Activated T-cell treated with anti-CD3 and anti-CD28 coated beads, Interleukin-2, amount 50 U/mL, for 4 hours (primary cell): ENCODE data around the gene UBALD2. TPM values are rescaled to one million over a fixed set of nuclear protein-coding genes. Genes with fewer than 3 reads are reported as not detected.

ENCODE experiments used
- ATAC-seq, 2 donors: fragments of 200-7000 bp; cut with Tn5 transposase; one replicate each; pipeline ENCODE4 v1.10.0; 2021
- DNase-seq: peaks from one replicate; pipeline ENCODE4 v3.0.0-alpha.2; 2020
- H3K27me3 Mint-ChIP-seq: one replicate; pipeline ENCODE4 v1.8.0; 2021; ENCODE audit warnings: low read depth, mixed read lengths
- H3K36me3 Mint-ChIP-seq: one replicate; pipeline ENCODE4 v1.8.0; 2022; ENCODE audit warnings: mixed read lengths; ENCODE audit not compliant: insufficient read depth
- H3K4me1 Mint-ChIP-seq: one replicate; pipeline ENCODE4 v1.8.0; 2021; ENCODE audit warnings: low read depth, mixed read lengths
- H3K4me3 Mint-ChIP-seq: one replicate; pipeline ENCODE4 v1.8.0; 2021; ENCODE audit warnings: mild to moderate bottlenecking, moderate library complexity, mixed read lengths
- H3K9me3 Mint-ChIP-seq: one replicate; pipeline ENCODE4 v1.8.0; 2021; ENCODE audit warnings: mixed read lengths
- total RNA-seq, 3 donors: library from RNA; stranded (reverse); gene quantifications; one replicate each; pipeline ENCODE4 v1.2.1, GENCODE V29; 2021

UBALD2 gene
- total RNA-seq, 3 donors from 2014 or later, result 162 to 196 (median 186) TPM

DNA sequence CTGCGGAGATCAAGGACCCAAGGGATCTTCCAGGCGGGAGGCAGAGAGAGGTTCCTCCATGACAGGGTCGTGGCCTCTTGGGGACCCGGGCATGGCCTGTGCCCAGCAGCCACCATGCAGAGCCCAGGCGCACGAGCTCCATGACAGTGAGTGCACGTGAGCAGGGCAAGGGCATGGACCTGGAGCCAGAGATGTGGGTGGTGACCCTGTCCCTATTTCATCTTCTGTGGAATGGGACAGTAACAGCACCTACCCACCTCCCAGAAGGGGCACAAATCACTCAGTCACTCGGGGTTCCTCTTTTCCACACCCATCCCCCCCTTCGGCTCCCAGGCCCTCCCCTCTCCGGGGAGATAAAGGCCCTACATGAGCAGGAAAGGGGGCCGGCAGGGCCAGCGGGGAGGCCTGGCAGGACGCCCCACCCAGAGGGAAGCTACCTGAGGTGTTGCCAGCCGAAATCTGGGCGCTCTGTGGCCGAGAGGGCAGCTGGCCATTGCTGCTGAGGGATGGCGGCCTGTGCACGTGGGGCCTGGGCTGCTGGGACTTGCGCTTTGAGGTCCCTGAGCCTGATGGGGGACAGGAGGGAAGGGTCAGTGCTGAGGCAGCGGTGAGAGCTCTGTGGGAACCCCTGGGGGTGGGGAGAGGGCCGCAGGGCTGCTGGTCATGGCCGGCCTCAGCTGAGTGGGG lies 10.4 kb downstream of the UBALD2 start:
- Mint-ChIP-seq H3K4me3 (no peak overlapping the region), H3K36me3 (no peaks in the 10 kb centered on the region), H3K4me1 (peaks cover 49% of the 10 kb centered on the region), H3K9me3 (no peaks in the 10 kb centered on the region), H3K27me3 (no peaks in the 10 kb centered on the region)
- ATAC-seq (no peak), DNase-seq (no peak)

- H3K4me3 Mint-ChIP-seq, result no peak overlapping the region
- DNase-seq (no peak), ATAC-seq (no peak)
- peaks cover 45% of the 10 kb centered on the region for H3K4me1 Mint-ChIP-seq
- no peaks in the 10 kb centered on the region for H3K27me3 Mint-ChIP-seq
- no peaks in the 10 kb centered on the region for H3K9me3 Mint-ChIP-seq
- no peaks in the 10 kb centered on the region for H3K36me3 Mint-ChIP-seq
These were observed 10.9 kb downstream of the UBALD2 start for GRCh38 chr17:76276069-76276431.

GRCh38 chr17:76276461-76277299 lies 11.5 kb downstream of the UBALD2 start:
- Mint-ChIP-seq H3K36me3 (no peaks in the 10 kb centered on the region), H3K9me3 (no peaks in the 10 kb centered on the region), H3K4me3 (no peak overlapping the region), H3K4me1 (peaks cover 38% of the 10 kb centered on the region), H3K27me3 (no peaks in the 10 kb centered on the region)
- DNase-seq (no peak), ATAC-seq (no peak)

DNA sequence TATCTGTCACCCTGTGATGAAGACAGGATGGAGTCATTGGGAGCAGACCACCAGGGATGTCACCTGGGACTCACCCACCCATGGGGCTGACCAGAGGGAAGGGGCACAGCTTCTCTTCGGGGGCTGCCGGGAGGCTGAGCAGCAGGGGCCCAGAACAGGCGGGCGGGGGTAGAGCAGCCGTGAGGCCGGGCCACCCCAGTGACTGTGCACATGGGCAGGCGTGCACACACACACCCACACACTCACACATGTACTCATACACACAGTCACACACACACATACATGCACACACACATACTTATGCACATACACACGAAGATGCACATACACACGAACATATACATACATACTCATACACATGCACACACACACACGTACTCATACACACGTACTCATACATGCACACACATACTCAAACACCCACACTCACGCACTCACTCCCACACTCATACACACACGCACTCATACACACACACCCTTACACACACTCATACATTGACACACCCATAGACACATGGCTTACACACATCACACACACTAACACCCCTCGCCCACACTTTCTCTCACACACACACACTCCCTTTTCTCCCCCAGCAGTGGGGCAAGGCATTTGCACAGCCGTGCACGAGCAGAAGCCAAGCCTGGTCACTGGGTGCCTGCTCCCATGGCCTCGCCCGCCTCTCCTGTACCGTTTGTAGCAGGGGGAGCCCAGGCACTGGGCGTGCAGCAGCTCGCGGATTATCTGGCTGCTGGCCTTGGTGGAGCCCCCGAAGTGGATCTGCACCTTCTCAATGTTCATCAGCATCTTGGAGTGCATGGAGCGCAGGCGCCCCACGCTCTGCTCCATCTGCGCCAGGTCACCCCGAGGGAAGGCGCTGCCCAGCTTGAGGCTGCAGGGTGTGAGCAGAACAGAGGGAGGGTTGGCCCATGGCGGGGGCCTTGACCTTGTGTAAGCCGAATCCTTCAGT lies 12.4 kb downstream of the UBALD2 start:
- Mint-ChIP-seq H3K9me3 (no peaks in the 10 kb centered on the region), H3K4me1 (peaks cover 37% of the 10 kb centered on the region), H3K36me3 (no peaks in the 10 kb centered on the region), H3K4me3 (no peak overlapping the region), H3K27me3 (no peaks in the 10 kb centered on the region)
- DNase-seq (no peak), ATAC-seq (no peak)

- H3K36me3 Mint-ChIP-seq, result no peaks in the 10 kb centered on the region
- ATAC-seq, result no peak
- no peak overlapping the region for H3K4me3 Mint-ChIP-seq
- no peaks in the 10 kb centered on the region for H3K9me3 Mint-ChIP-seq
- peaks cover 29% of the 10 kb centered on the region for H3K4me1 Mint-ChIP-seq
- no peak for DNase-seq
- H3K27me3 Mint-ChIP-seq, result no peaks in the 10 kb centered on the region
These were observed 13.2 kb downstream of the UBALD2 start for GRCh38 chr17:76278268-76278908.

- H3K36me3 Mint-ChIP-seq, result no peaks in the 10 kb centered on the region
- H3K4me3 Mint-ChIP-seq, result no peak overlapping the region
- no peaks in the 10 kb centered on the region for H3K9me3 Mint-ChIP-seq
- H3K4me1 Mint-ChIP-seq, result peaks cover 22% of the 10 kb centered on the region
- no peaks in the 10 kb centered on the region for H3K27me3 Mint-ChIP-seq
- ATAC-seq (peak; percentile 81 to 86), DNase-seq (peak; percentile 89)
These were observed 14.0 kb downstream of the UBALD2 start for GRCh38 chr17:76278952-76279741.

- Mint-ChIP-seq H3K9me3 (no peaks in the 10 kb centered on the region), H3K36me3 (no peaks in the 10 kb centered on the region), H3K4me1 (peaks cover 18% of the 10 kb centered on the region), H3K4me3 (no peak overlapping the region), H3K27me3 (no peaks in the 10 kb centered on the region)
- DNase-seq (no peak), ATAC-seq (no peak)
These were observed 14.7 kb downstream of the UBALD2 start for GRCh38 chr17:76279742-76280287.

DNA sequence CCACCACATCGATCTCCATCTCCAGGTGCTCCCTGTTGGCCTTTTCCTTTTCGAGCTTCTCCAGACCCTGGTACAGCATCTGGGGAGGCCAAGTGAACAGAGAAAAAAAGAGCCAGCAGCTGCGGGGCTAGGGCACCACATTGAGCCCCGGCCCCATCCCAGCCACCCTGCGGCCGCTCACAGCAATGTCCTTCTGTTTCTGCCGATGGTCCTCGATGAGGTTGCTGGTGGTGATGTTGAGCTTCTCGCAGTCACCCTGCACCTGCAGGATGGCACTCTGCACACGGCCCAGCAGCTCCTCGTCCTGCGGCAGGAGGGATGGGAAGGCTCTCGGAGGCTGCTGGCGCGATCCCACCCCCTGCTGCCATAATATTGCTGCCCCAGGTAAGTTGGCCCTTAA lies 15.5 kb downstream of the UBALD2 start:
- ATAC-seq, result no peak
- Mint-ChIP-seq H3K4me1 (peaks cover 16% of the 10 kb centered on the region), H3K36me3 (no peaks in the 10 kb centered on the region), H3K4me3 (no peak overlapping the region), H3K27me3 (no peaks in the 10 kb centered on the region), H3K9me3 (no peaks in the 10 kb centered on the region)
- no peak for DNase-seq

DNA sequence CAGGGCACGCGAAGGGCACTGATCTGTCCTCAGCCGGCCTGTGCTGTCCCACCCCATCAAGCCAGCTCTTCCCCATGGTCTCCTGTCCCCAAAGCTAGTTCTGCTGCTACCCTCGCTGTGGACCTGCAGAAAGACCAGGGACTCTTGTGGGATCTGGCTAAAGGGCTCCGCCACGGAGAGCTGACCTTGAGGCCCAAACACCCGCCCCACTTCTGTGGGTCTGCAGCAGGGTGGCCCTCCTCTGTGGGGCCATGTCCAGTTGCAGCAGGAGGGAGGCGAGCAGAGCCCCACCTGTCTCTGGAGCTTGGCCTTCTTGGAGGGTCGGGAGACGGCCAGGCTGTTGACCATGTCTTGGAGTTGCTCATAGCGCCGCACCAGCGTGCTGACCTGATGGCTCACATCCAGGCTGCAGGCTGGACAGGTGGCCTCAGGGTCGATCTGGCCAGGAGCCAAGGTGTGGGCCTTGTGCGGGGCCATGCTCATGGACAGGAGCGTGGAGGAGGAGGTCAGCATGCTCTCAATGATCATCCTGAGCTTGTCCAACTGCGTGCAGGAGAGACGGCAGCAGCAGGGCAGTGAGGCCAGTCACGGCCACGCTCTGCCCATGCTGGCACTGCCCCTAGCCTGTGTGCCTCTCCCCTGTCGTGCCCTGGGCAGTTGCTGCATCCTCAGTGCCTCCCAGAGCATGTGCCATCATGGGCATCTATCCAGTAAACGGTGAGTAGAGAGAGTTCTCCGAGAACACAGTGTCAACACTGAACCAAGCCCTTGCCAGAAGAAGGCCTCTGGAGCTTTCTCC lies 16.6 kb downstream of the UBALD2 start:
- Mint-ChIP-seq H3K9me3 (no peaks in the 10 kb centered on the region), H3K4me3 (no peak overlapping the region), H3K4me1 (peaks cover 10% of the 10 kb centered on the region), H3K27me3 (no peaks in the 10 kb centered on the region), H3K36me3 (no peaks in the 10 kb centered on the region)
- no peak for DNase-seq
- ATAC-seq, result no peak

GRCh38 chr17:76292567-76292966 lies 27.4 kb downstream of the UBALD2 start:
- no peaks in the 10 kb centered on the region for H3K9me3 Mint-ChIP-seq
- no peak overlapping the region for H3K4me3 Mint-ChIP-seq
- no peak for ATAC-seq
- DNase-seq, result no peak
- no peaks in the 10 kb centered on the region for H3K27me3 Mint-ChIP-seq
- H3K36me3 Mint-ChIP-seq, result peaks cover 6% of the 10 kb centered on the region
- H3K4me1 Mint-ChIP-seq, result no peaks in the 10 kb centered on the region

GRCh38 chr17:76293106-76293505 lies 28.0 kb downstream of the UBALD2 start:
- Mint-ChIP-seq H3K9me3 (no peaks in the 10 kb centered on the region), H3K27me3 (no peaks in the 10 kb centered on the region), H3K4me1 (no peaks in the 10 kb centered on the region), H3K36me3 (peaks cover 6% of the 10 kb centered on the region), H3K4me3 (no peak overlapping the region)
- DNase-seq (no peak), ATAC-seq (no peak)

DNA sequence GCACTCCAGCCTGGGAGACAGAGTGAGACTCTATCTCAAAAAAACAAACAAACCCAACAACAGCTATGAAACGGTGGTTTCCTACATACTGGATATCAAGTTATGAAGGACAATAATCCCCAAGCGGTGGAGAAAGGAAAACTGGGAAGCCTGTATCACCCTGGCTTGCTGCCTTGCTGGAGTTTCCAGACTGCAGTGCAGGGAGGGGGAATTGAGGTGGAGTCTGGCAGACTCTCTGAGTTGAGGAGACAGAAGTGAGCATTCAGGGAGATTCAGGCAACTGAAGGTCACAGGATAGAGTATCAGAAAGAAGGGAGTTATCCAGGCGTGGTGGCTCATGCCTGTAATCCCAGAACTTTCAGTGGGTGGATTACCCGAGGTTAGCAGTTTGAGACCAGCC lies 31.0 kb downstream of the UBALD2 start:
- Mint-ChIP-seq H3K4me3 (no peak overlapping the region), H3K27me3 (no peaks in the 10 kb centered on the region), H3K4me1 (no peaks in the 10 kb centered on the region), H3K9me3 (no peaks in the 10 kb centered on the region), H3K36me3 (peaks cover 6% of the 10 kb centered on the region)
- ATAC-seq (no peak), DNase-seq (no peak)
